Hematopoietic multipotent progenitor cell treated with erythropoietin and hydrocortisone succinate and interleukin-3 and kit ligand, for 17 days (in vitro differentiated cells): ENCODE measurements around the gene PISD.

Source experiments
- DNase-seq: peaks from one replicate; pipeline ENCODE4 v3.0.0-alpha.2; 2015; ENCODE audit warnings: low spot score

Gene PISD

DNA sequence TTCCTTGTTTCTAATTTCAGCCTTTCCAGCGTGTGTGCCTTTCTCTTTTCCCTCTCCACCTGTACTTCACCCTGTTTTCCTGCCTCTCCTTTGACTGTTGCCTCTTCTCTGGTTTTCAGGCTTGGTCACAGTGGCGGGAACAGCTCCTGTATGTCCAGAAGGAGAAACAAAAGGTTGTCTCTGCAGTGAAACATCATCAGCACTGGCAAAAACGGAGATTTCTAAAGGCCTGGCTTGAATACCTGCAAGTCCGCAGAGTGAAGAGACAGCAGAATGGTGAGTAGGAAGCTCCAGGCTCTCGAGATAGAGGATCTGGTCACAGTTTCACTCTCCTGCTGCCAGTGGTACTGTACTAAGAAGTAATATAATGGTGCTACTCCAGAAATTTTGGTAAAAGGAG, 89.1 kb downstream of the PISD start:
- no peak for DNase-seq

DNA sequence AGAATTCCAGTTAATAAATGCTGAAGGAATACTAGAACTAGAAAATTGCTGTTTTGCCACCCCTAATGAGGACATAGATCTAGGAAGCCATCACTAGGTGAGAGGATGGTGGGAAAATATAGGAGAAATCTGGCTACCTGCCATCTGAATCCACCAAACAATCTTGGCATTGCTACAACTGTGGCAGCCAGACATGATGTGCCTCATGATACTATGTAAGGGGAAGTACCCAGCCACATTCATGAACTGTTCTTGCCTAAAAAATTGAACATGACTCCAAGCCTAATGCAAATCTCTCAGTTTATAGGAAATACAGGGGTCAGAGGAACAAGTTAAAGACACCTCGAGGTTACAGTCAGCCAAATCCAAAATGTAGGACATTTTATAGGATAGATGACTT, 92.9 kb downstream of the PISD start:
- DNase-seq, result no peak
